Stimulated activated CD4-positive, alpha-beta T cell treated with anti-CD3 and anti-CD28 coated beads, Interleukin-12 subunit alpha, Interleukin-12 subunit beta, amount 100 ng/mL, for 24 hours (primary cell): ENCODE measurements around the gene CADM1.

ENCODE experiments used
- DNase-seq, 2 experiments: peaks; one replicate each; pipeline ENCODE4 v3.0.0-alpha.2; 2020; ENCODE audit warnings: low read depth in 2 of 2

CADM1 gene

DNA sequence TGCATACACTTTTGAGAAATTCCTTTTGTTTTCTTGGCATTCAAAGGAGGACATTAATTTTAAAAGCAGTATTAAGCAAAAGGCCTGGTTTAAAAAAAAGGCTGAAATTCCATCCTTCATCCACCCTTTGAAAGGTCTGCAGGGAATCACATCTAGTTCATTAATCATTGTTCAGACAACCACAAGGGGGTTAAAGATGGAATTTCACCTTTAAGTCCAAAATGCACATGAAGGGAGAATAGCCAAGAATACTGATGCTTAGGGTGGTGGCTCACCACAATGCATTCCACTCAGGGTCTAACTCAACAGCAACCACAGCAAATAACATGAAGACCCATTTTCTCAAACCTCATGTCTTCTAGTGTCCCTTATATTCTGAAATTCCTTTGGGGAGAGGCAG is 256.9 kb downstream of the CADM1 start:
- no peak for DNase-seq

- no peak for DNase-seq
These were observed 259.5 kb downstream of the CADM1 start for GRCh38 chr11:115244758-115245157.

DNA sequence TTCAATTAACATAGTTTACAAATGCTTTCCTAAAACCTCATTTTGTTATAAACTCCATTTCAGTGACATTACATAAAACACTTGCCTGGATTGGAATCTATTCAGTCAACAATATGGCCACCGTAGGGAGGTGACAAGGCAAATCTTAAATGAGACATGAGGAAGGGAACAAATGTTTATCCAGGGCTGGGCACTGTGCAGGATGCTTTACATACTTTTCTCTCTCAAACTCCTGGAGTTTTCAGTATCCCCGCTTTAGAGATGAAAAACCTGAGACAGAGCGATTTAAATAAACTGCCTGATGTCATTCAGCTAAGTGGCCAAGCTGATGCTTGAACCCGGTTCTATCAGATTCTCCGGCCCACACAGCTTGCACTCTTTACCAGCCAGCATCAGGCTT is 259.9 kb downstream of the CADM1 start:
- no peak for DNase-seq

DNA sequence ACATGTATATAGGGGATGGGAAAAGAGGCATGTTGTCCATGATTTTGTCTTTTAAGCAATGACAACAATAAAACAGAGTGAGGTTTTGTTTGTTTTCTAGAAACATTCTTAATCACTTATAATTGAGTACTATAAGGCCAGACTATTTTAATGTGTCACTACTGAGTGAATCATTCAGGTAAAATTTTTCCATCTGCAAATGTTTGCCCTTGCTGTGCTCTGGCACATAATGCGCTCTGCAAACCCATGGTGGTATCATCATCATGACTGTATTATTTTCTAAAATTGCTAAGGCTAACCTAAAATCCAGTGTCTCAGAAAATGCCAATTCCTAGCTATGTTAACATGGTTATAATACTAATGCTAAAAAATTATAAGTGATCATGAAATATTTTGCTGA is 261.2 kb downstream of the CADM1 start:
- no peak for DNase-seq

DNA sequence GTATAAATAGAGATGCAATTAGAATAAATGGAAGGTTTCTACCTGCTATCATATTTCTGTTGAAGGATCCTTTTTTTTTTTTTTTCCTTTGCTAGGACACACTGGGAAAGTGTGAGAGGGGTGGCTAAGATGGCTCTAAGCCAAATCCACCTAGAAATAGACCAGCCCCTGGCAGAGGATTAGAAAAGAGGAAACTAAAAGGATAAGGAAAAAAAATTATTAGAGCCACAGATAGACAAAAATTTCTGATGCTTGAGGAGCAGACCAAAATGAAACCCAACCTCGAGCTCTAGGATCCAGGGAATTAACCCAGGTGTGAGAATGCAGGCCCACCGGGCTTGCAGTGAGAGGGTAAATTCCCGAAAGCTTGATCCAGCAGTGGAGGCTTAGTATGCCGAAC is 262.3 kb downstream of the CADM1 start:
- no peak for DNase-seq

DNA sequence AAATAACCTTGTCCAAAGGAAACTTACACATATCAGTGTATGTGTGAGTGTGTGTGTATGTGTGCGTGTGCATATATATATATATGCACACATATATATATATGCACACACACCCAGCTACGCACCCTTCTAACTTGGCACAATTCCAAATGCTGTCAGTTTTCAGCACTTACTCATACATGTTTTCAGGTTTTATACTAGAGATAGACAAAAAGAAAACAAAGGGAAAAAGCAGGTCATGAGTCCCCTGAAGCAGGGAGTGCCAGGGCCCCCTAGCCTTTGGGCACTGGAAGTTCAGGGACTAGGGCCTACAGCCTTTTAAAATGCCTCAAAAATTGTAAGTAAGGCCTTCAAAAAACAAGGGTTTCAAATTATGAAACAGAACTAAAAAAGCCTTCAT is 265.4 kb downstream of the CADM1 start:
- no peak for DNase-seq

DNA sequence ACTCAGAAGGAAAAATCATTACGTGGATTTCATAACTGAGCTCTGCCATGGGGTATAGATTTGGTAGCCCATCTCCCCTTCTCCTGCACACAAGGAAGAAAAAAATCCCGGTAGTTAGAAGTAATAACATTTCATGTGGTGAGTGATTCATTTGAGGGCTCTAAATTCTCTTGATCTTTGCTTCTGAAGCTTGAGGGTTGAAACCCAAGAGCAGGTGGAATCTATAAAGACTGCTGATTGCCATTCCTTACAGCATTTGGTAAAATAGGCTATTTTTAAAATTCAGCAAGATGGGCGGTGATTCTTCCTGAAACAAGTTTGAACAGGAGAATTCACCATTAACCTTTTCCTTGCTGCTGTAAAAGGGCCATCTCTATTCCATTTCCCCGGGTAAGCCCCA is 266.1 kb downstream of the CADM1 start:
- no peak for DNase-seq

GRCh38 chr11:115237578-115237977 is 266.6 kb downstream of the CADM1 start:
- DNase-seq, result no peak

DNA sequence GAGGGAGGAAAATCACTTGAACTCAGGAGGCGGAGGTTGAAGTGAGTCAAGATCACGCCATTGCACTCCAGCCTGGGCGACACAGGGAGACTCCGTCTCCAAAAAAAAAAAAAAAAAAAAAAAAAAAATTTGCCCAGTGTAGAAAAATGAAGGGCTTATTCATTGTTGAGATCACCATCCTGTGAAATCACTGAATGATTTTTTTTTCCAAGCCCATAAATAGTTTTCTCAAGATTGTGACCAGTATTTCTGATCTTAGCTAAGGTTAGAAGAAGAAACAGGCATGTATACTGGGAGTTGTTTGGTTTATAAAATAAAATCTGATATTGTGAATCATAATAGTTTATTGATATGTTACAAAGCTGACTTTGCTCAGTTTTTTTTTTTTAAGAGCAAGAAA is 269.4 kb downstream of the CADM1 start:
- DNase-seq, result no peak

- DNase-seq, result no peak
These were observed 277.7 kb downstream of the CADM1 start for GRCh38 chr11:115226556-115226955.

DNA sequence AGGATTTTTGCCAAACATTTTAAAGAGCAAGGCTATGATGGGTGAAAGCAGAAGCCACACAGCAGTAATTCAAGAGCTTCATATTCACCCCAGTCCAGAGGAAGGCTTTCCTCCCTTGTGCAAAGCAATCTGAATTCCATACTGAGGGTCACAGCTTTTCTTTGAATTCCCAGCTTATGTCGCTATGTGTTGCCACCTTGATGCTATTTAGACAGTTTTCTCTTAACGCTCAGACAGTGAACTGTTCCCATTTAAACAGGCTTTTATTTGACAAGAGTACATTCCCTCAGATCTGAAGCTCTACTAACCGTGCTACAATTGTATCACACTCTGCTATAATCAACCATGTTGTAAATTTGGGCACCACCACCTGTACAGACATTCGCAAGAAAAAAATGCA is 279.7 kb downstream of the CADM1 start:
- no peak for DNase-seq

GRCh38 chr11:115222863-115223530 is 281.2 kb downstream of the CADM1 start:
- DNase-seq, result no peak

- no peak for DNase-seq
These were observed 281.9 kb downstream of the CADM1 start for GRCh38 chr11:115222218-115222862.

DNA sequence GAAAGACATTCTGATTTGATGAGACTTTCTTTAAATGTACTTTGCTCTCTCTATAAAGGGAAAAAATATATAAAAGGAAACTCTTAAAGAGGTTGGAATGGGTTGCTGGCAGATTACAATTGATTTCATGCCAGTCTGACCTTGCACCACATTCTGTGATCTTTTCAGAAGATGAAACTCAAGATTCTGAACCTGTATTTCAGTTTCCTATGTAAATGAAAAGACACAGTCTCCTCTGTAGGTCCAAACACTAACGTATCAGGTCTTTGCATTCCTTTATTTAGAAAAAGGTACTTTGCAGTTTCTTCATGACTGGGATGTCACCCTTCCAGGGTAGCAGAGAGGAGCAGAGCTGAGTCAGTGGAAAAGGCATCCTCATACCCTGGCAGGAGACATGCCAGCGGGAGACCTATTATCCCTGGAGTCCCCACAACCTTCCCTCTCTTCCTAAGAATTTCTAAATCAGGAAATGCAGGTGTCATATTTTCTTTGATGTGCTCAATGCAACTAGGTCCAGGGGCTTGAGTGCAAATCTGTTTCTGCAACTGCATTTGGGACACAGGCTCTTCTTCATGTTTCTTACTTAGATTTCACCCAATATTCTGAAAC is 282.6 kb downstream of the CADM1 start:
- no peak for DNase-seq

- DNase-seq, result no peak
These were observed 283.3 kb downstream of the CADM1 start for GRCh38 chr11:115220911-115221310.

DNA sequence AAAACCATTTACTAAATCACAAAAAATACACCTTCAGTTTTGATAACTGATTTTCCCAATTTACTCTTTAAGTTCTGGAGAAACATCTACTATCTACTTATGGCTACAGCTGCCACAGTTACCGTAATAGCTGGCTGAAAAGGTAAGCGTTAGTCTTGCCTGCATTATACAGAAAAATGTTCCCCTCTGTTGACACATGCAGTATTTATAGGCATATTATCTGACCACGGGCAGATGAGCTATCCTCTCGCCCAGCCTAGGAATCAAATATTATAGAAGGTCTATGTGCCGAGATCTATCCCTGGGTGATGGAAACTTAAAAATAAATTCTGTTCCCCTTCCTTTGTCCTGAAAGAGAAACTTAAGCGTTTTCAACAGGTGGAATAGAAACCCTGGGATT is 283.8 kb downstream of the CADM1 start:
- DNase-seq, result no peak

- DNase-seq, result no peak
These were observed 284.8 kb downstream of the CADM1 start for GRCh38 chr11:115219376-115219775.

DNA sequence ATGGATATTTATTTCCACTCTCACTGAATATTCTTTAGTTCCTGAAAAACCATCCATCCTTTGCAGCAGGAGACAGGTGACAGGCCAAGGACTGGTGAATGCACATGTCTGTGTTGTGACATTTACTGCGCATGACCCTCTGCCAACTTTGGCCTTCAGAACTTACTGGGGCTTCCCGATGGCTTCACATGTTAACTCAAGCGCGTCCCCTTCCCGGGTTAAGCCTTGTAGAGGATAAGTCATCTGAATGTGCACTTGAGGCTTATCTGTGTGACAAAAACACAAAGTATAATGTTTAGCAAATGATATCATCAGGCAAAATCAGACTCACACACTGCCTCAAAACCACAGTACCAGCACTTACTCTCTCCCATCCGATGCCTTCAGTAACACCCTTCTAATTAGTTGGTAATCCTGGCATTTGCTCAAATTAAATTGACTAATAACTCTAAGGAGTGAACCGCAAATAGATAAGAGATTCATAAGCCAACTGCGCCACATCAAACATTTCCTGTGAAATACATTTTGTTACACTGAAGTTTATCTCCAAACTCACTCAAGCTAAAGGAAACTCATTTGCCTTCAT is 286.4 kb downstream of the CADM1 start:
- no peak for DNase-seq

- no peak for DNase-seq
These were observed 288.3 kb downstream of the CADM1 start for GRCh38 chr11:115215694-115216617.

DNA sequence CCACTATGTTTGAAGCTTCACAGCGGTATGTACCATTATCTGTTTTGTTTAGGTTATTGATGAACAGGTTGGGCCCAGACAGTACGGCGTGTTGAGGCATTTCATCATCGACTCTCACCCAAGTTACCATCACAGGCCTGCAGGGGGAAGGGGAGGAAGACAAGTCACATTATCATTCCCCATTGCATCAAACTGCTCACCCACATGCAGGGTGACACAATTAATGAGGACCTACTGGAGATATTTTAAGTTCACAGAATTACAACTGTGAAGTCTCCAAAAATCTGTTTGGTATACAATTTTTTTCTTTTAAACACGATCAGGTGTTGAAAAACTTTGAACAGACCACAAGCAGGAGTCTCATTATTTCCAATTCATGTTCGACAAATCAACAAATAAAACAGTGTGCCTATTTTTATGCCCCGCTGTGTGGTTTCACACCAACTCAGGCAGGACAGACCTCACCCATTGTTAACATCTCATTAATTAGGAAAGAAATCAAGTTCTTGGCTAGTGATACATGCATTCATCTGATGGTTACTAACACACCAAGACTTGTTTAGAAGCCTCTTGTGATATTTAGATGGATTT is 289.5 kb downstream of the CADM1 start:
- DNase-seq, result no peak

GRCh38 chr11:115213007-115213406 is 291.2 kb downstream of the CADM1 start:
- DNase-seq, result no peak
